Tibial nerve (tissue), 4 donors: ENCODE data around the gene RAB40C.

Experiments
- EP300 ChIP-seq, 2 donors: sonication (generic); formaldehyde crosslinking; IDR thresholded peaks; one replicate each; pipeline ENCODE4 v1.6.1; 2017; ENCODE audit warnings: antibody characterized with exemption in 2 of 2, mild to moderate bottlenecking in 1 of 2
- POLR2A ChIP-seq, 2 donors: fragments of 450-650 bp; IDR thresholded peaks; one replicate each; pipeline ENCODE4 v1.6.1; 2017; ENCODE audit warnings: antibody characterized with exemption in 2 of 2, mild to moderate bottlenecking in 2 of 2, moderate library complexity in 2 of 2
- TF ChIP-seq, protein P1 (sequence below), 5 experiments: fragments of 200-600 bp in 3 of 5; fragments of 450-650 bp in 2 of 5; sonication (generic) in 3 of 5; IDR thresholded peaks; one replicate each; pipeline ENCODE4 v1.5.1; 2016 to 2019; ENCODE audit warnings: antibody characterized with exemption in 5 of 5, mild to moderate bottlenecking in 3 of 5, moderate library complexity in 2 of 5

- TF ChIP-seq, protein P1, sequence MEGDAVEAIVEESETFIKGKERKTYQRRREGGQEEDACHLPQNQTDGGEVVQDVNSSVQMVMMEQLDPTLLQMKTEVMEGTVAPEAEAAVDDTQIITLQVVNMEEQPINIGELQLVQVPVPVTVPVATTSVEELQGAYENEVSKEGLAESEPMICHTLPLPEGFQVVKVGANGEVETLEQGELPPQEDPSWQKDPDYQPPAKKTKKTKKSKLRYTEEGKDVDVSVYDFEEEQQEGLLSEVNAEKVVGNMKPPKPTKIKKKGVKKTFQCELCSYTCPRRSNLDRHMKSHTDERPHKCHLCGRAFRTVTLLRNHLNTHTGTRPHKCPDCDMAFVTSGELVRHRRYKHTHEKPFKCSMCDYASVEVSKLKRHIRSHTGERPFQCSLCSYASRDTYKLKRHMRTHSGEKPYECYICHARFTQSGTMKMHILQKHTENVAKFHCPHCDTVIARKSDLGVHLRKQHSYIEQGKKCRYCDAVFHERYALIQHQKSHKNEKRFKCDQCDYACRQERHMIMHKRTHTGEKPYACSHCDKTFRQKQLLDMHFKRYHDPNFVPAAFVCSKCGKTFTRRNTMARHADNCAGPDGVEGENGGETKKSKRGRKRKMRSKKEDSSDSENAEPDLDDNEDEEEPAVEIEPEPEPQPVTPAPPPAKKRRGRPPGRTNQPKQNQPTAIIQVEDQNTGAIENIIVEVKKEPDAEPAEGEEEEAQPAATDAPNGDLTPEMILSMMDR (IDR thresholded peaks at IDR 0.05) = no peak
- TF ChIP-seq POLR2A (IDR thresholded peaks at IDR 0.05) = no peak
- no peak for TF ChIP-seq EP300 (IDR thresholded peaks at IDR 0.05)
These were observed 41.0 kb downstream of the RAB40C start, which contains the start of gene WFIKKN1 for GRCh38 chr16:630815-631405.
